Osteoblast (primary cell): ENCODE data around the gene OST4. TPM values are rescaled to one million over a fixed set of nuclear protein-coding genes. Genes with fewer than 3 reads are reported as not detected.
A peak's percentile ranks its signal among the peaks of the same experiment; 100 is the strongest.

Source experiments
- DNase-seq: peaks from one replicate; pipeline ENCODE4 v3.0.0; 2011; ENCODE audit warnings: low spot score, mixed read lengths; ENCODE audit not compliant: insufficient read length; ENCODE audit errors: missing footprints
- H2AFZ ChIP-seq: 2 replicates; pipeline ENCODE4 v1.6.0; 2011; ENCODE audit warnings: mild to moderate bottlenecking, low read length
- H3K27ac ChIP-seq: 2 replicates; pipeline ENCODE4 v1.5.1; 2011; ENCODE audit warnings: mild to moderate bottlenecking, low read depth, low read length, moderate library complexity
- H3K27me3 ChIP-seq: 2 replicates; pipeline ENCODE4 v1.6.0; 2012; ENCODE audit warnings: mild to moderate bottlenecking, control low read depth, inconsistent platforms, low read length, moderate library complexity; ENCODE audit not compliant: insufficient read depth
- H3K36me3 ChIP-seq: 2 replicates; pipeline ENCODE4 v1.5.1; 2011; ENCODE audit warnings: mild to moderate bottlenecking, low read length, control low read depth, moderate library complexity; ENCODE audit not compliant: insufficient read depth
- H3K4me1 ChIP-seq: 2 replicates; pipeline ENCODE4 v1.5.1; 2011; ENCODE audit warnings: mild to moderate bottlenecking, low read length, control low read depth, moderate library complexity; ENCODE audit not compliant: insufficient read depth
- H3K4me2 ChIP-seq: 2 replicates; pipeline ENCODE4 v1.6.0; 2011; ENCODE audit warnings: mild to moderate bottlenecking, low read length; ENCODE audit not compliant: insufficient read depth
- H3K4me3 ChIP-seq: fragments of 200-600 bp; sonication (generic); 3 replicates; pipeline ENCODE4 v1.5.1; 2012; ENCODE audit warnings: mild to moderate bottlenecking, low read length, inconsistent platforms; ENCODE audit not compliant: insufficient read depth
- H3K79me2 ChIP-seq: 2 replicates; pipeline ENCODE4 v1.6.0; 2012; ENCODE audit warnings: mild to moderate bottlenecking, low read length, control low read depth, inconsistent platforms; ENCODE audit not compliant: insufficient read depth
- H3K9me3 ChIP-seq: 2 replicates; pipeline ENCODE4 v1.5.1; 2011; ENCODE audit warnings: low read depth, low read length, control low read depth
- H4K20me1 ChIP-seq: 2 replicates; pipeline ENCODE4 v1.6.0; 2012; ENCODE audit warnings: mild to moderate bottlenecking, low read length, control low read depth; ENCODE audit not compliant: insufficient read depth
- CTCF ChIP-seq: IDR thresholded peaks from 2 replicates; pipeline ENCODE4 v1.5.1; 2011; ENCODE audit warnings: mild to moderate bottlenecking, low read depth, low read length, moderate library complexity; ENCODE audit errors: extremely low read depth
- total RNA-seq: library from RNA; depleted of rRNA; stranded (reverse); fragments of >200 nt; gene quantifications from 2 replicates; pipeline ENCODE4 v1.2.3, GENCODE V29; 2012

OST4 gene
- total RNA-seq, 1 donor: 202 TPM

GRCh38 chr2:27105981-27106380, 34.5 kb upstream of the OST4 start:
- peak; percentile 71 for DNase-seq
- H3K4me3 ChIP-seq: no peak overlapping the region
- no peak overlapping the region for H3K4me2 ChIP-seq
- no peaks in the 10 kb centered on the region for H3K9me3 ChIP-seq
- H3K27me3 ChIP-seq: peaks cover 4% of the 10 kb centered on the region
- no peaks in the 10 kb centered on the region for H3K36me3 ChIP-seq
- no peaks in the 10 kb centered on the region for H4K20me1 ChIP-seq
- no peaks in the 10 kb centered on the region for H3K79me2 ChIP-seq
- H3K27ac ChIP-seq: no peak overlapping the region
- H2AFZ ChIP-seq: no peak overlapping the region
- no peaks in the 10 kb centered on the region for H3K4me1 ChIP-seq
- TF ChIP-seq CTCF: no peak

- Histone ChIP-seq H3K4me2 (no peak overlapping the region), H3K9me3 (no peaks in the 10 kb centered on the region), H3K27ac (no peak overlapping the region), H3K4me1 (no peaks in the 10 kb centered on the region), H3K36me3 (no peaks in the 10 kb centered on the region), H4K20me1 (no peaks in the 10 kb centered on the region), H2AFZ (no peak overlapping the region), H3K4me3 (no peak overlapping the region), H3K79me2 (no peaks in the 10 kb centered on the region), H3K27me3 (peaks cover 4% of the 10 kb centered on the region)
- TF ChIP-seq CTCF: no peak
- peak; percentile 19 for DNase-seq
Observed at GRCh38 chr2:27102329-27102728, 30.9 kb upstream of the OST4 start.

- TF ChIP-seq CTCF: no peak
- Histone ChIP-seq H3K4me1 (peaks cover 5% of the 10 kb centered on the region), H3K79me2 (no peaks in the 10 kb centered on the region), H3K27ac (no peak overlapping the region), H3K9me3 (no peaks in the 10 kb centered on the region), H3K4me3 (no peak overlapping the region), H2AFZ (no peak overlapping the region), H3K36me3 (no peaks in the 10 kb centered on the region), H4K20me1 (no peaks in the 10 kb centered on the region), H3K27me3 (peaks cover 2% of the 10 kb centered on the region), H3K4me2 (no peak overlapping the region)
- DNase-seq: peak; percentile 67
Observed at GRCh38 chr2:27100036-27100435, 28.6 kb upstream of the OST4 start.

- Histone ChIP-seq H3K27ac (no peak overlapping the region), H3K9me3 (no peaks in the 10 kb centered on the region), H3K4me3 (no peak overlapping the region), H3K27me3 (no peaks in the 10 kb centered on the region), H4K20me1 (no peaks in the 10 kb centered on the region), H3K79me2 (no peaks in the 10 kb centered on the region), H3K4me2 (no peak overlapping the region), H2AFZ (no peak overlapping the region), H3K4me1 (peaks cover 5% of the 10 kb centered on the region), H3K36me3 (no peaks in the 10 kb centered on the region)
- no peak for TF ChIP-seq CTCF
- peak; percentile 45 for DNase-seq
Observed at GRCh38 chr2:27099334-27099955, 28.0 kb upstream of the OST4 start.
